Stimulated activated naive CD4-positive, alpha-beta T cell treated with Interleukin-2 at 50 U/mL for 16 hours (primary cell): ENCODE data around the gene NRG3.

Experiments
- DNase-seq: peaks from one replicate; lab custom pipeline; 2025; lab: John Stamatoyannopoulos, UW

Gene NRG3

DNA sequence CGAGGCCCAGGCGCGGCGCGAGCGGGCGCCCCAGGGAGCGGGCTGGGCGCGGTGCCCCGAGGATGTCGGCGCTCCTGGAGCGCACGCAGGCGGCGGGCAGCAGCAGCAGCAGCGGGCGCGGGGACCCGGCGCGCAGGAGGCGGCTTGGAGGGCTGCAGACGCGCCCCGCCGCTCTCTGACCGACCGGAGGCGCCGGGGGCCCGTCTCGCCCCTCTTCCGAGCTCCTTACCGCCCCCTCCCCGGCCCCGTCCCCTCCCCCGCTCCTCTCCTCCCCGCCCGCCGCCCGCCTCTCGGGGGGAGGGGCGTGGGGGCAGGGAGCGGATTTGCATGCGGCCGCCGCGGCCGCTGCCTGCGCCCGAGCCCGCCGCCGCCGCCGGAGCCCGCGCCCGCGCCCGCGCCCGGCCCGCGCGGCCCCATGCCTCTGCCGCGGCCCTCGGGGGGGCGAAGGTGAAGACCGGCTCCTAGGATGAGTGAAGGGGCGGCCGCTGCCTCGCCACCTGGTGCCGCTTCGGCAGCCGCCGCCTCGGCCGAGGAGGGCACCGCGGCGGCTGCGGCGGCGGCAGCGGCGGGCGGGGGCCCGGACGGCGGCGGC lies at the start of gene NRG3:
TSS of gene NRG3 (plus strand) at position 320 of the 592 bp plus-strand sequence.
- no peak for DNase-seq

DNA sequence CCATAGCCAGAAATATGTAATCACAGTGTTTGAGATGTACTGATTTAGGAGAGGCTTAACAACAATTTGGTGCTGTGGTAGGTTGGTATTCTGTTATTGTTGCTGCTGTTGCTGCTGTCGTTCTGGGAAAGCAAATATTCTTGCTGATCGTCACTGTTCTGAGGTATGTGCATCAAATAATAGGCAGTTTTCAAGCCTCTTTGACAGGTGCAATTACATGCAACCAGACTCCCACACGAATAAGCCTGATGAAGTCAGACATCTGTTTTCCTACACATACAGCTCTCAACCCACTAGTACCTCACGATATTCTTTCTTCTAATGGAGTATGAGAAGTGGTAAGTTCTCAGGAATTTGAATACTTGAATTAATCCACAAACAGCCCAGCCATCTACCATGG lies 46.7 kb upstream of the NRG3 start:
- no peak for DNase-seq

- no peak for DNase-seq
Observed at GRCh38 chr10:81831060-81831459, 43.9 kb upstream of the NRG3 start.

- no peak for DNase-seq
Observed at GRCh38 chr10:81838950-81839349, 36.0 kb upstream of the NRG3 start.

DNA sequence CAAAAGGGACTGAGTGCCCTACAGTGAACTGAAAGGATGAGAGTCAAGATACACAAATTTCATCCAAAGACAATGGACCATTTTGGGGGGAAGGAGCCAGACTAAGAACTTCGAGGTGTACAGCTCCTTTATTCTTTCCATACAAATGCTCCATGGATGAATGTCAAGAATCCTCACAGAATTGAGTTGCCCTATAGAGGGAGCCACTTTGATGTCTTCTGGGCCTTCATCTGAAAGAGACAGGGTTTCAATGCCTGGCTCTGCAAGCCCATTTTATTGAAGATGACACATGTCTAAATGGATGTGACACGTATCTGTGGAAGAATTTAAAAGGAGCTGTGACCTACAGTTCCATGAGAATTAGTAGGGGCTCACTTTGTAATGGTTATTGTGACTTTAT lies 32.0 kb upstream of the NRG3 start:
- DNase-seq = no peak

DNA sequence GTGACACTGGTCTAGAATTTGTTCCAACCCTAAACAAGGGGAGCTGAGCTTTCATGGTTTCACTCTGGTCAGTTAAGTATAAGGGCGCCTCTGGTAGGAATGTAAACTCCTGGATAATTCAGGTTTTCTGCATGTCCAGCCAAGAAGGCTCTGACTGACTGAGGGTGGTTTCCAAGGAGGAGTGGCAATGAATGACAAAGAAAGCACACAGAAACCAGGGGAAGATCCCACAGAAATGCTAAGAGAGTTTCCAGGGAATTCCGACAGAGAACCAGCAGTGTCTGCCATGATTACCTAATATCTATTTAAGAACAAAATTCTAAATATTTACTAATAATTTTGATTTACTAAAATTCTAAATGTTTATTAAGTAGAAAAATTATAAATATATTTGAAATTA lies 27.3 kb upstream of the NRG3 start:
- no peak for DNase-seq

DNA sequence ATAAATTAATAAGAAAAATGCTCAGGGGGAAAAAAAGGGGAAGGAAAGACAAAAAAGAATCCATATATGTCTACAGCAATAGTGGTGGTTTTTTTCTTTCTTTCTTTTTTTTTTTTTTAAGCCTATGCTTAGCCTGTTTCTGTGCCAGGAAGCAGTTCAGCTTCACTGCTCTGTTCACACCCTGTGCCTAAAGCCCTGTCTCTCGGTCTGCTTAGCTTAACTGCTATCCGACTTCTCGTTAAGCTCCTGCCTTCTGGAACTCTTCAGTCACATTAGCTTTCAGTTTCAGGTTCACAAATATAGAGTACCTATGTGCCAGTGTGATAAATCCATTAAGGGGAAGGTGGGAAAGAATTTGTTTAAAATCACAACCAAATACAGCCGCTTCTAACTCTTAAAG lies 26.5 kb upstream of the NRG3 start:
- no peak for DNase-seq

DNA sequence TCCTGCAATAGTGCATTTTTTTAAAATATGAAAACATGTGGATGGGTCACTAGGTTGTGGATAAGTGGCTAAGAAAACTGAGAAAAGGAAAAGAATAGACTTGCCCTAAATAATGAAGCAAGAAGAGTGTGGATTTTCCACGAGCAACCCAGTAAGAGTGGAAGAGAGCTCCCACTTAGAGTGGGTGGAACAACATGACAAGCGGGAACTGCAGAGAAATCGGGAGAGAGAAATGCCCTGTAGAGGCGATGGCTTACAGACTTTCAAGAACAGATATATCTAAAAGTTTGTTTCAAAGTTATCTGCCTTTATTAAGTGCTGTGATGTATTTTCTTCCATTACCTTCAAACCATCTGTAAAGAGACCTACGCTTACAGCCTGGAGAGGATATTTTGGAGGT lies 26.1 kb upstream of the NRG3 start:
- no peak for DNase-seq

DNA sequence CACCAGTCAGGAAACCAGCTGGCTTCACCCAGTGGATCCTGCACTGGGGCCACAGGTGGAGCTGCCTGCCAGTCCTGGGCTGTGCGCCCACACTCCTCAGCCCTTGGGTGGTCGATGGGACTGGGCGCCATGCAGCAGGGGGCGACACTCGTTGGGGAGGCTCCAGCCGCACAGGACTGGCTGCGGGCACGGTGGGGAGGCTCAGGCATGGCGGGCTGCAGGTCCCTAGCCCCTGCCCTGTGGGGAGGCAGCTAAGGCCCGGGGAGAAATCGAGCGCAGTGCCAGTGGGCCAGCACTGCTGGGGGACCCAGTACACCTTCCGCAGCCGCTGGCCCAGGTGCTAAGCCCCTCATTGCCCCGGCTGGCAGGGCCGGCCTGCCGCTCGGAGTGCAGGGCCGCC lies 12.4 kb upstream of the NRG3 start:
- no peak for DNase-seq

GRCh38 chr10:81863771-81864170 lies 11.2 kb upstream of the NRG3 start:
- no peak for DNase-seq

GRCh38 chr10:81865581-81865980 lies 9.4 kb upstream of the NRG3 start:
- no peak for DNase-seq

DNA sequence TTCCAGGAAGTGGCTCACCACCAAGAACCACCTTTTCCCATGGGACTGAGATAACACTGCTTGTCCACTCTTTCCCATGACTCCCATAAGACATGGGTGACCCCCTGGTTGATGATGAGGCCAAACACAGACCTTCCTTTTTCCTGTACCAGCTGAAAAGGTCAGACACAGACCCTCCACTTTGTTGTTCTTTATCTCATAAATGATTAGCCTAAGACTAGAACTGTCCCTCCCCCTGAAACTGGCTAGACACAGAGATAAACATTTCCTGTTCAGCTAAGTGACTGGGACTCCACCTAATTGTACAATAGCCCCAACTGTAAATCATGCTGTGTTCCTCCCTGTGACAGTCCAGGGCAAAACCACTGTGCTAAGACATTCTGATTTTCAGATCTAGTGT lies 8.2 kb upstream of the NRG3 start:
- DNase-seq = no peak

DNA sequence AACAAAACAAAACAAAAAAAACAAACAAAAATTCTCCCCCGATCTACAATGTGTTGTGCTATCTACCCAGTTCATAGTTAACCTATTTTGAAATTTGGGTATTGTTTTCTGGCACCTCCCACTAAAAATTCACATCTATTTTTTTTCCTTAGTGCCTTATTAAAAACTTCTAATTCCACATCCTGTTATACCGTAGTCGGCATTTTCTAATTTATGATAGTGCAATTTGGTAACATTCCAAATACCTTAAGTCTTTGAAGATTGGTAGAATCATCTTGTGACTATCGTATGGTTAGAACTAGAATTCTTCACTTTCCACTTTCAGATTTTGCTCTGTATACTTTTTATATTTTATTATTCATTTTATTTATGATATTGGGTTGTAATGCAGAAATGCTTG lies 4.5 kb upstream of the NRG3 start:
- DNase-seq = no peak

DNA sequence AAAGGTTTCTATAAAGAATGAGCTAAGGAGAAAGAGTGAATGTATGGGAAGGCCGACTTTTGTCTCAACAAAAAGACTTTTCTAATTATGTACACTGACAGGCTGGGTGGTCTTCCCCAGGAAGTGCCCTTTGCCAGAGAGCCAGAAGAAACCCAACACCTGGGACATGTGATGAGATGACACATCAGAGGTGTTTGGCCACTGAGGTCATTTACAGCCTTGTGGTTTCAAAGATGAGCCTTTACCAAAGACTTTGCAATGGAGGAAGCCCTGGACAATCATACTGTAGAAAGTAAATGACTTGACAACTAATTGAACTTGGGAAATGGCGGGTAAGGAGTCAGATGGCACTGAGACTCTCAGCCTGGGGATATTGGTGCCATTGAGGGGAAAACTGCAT lies 3.4 kb upstream of the NRG3 start:
- no peak for DNase-seq

GRCh38 chr10:81872206-81872862 lies 2.7 kb upstream of the NRG3 start:
- no peak for DNase-seq

GRCh38 chr10:81873231-81873931 lies 1.6 kb upstream of the NRG3 start:
- DNase-seq = no peak

DNA sequence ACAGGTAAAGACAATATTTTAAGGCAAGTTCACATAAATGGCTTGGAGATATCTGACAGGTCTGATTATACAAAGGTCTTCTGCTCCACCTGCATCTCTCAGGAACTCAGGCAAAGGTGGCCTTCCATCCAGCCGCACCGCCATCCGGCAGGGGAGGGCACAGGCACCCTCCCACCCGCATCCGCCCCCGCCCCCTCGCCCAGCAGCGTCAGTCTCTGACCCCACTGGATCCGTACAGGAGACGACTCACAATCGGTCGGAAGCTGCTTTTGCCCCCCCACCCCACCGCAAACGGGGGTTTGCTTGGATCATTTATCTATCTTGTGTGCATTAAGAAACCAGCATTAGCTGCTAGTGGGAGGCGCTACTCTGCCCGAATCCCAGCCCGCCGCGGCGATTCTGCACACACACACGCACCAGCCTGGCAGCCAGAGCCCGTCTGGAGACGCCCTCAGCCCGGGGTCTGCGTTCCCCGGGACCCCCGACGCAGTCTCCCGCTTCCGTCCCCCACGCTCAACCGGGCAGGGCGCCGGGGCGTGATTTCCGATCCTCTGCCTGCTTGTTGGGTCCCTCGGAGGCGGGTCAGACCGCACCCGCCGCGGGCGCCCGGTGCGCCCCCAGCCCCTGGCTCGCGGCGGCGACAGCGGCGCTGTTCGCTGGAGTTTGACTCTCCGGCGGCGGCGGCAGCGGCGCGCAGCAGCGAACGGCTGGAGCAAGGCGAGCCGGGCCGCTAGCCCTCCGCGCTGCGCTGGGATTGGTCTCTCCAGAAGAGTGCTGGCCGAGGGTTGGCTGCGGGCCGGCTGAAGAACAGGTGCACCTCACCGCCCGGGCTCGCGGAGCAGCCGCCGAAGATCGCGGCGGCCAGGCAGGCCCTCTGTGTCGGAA lies 820 bp upstream of the NRG3 start:
- DNase-seq = no peak

DNA sequence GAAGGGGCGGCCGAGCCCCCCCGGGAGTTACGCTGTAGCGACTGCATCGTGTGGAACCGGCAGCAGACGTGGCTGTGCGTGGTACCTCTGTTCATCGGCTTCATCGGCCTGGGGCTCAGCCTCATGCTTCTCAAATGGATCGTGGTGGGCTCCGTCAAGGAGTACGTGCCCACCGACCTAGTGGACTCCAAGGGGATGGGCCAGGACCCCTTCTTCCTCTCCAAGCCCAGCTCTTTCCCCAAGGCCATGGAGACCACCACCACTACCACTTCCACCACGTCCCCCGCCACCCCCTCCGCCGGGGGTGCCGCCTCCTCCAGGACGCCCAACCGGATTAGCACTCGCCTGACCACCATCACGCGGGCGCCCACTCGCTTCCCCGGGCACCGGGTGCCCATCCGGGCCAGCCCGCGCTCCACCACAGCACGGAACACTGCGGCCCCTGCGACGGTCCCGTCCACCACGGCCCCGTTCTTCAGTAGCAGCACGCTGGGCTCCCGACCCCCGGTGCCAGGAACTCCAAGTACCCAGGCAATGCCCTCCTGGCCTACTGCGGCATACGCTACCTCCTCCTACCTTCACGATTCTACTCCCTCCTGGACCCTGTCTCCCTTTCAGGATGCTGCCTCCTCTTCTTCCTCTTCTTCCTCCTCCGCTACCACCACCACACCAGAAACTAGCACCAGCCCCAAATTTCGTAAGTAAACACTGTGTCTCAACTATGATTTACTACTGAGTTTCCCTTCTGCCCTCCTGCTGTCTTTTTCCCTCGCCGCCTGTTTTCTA lies 666 bp downstream of the NRG3 start:
- DNase-seq = no peak

DNA sequence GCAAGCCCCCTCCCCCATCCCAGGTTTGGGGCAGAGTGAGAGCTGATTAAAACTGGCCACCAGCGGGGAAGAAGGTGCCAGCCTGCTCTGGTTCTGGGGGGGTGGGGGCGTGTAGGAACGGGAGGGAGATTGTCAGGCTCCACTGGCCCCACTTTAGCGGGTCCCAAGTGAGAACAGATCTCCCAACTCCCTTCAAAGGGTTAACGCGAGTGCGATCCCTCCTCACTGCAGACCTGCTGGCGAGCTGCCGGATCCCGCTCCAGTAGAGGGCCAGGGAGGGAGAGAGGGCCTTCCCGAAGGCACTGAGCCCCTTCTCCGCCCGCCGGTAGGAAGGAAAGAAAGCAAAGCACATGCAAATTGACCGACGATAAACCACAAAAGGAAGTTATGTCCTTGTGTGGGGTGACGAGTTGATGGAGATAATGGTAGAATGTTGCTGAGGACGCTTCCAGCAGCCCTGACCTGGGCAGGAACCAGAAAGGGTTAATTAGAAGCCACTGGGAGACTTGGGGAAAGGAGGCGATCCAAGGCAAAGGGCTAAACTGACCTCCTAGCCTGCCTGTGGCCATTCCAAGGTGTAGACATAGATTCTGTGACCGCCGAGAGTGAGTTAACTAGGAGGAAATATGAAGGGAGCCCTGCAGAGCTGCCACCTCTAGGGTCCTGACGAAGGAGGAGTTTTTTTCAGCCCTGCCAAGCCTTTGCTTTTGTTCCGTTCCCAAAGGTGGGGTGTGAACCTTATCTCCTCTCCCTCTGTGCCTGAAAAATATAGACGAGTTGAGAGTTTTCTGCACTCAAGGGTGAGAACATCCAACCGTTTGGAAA lies 1.5 kb downstream of the NRG3 start:
- DNase-seq = no peak

- no peak for DNase-seq
Observed at GRCh38 chr10:81877596-81877995, 2.6 kb downstream of the NRG3 start.

- no peak for DNase-seq
Observed at GRCh38 chr10:81882011-81882410, 7.0 kb downstream of the NRG3 start.
